ENCODE data around the gene NDUFS8.

The NDUFS8 gene

DNA sequence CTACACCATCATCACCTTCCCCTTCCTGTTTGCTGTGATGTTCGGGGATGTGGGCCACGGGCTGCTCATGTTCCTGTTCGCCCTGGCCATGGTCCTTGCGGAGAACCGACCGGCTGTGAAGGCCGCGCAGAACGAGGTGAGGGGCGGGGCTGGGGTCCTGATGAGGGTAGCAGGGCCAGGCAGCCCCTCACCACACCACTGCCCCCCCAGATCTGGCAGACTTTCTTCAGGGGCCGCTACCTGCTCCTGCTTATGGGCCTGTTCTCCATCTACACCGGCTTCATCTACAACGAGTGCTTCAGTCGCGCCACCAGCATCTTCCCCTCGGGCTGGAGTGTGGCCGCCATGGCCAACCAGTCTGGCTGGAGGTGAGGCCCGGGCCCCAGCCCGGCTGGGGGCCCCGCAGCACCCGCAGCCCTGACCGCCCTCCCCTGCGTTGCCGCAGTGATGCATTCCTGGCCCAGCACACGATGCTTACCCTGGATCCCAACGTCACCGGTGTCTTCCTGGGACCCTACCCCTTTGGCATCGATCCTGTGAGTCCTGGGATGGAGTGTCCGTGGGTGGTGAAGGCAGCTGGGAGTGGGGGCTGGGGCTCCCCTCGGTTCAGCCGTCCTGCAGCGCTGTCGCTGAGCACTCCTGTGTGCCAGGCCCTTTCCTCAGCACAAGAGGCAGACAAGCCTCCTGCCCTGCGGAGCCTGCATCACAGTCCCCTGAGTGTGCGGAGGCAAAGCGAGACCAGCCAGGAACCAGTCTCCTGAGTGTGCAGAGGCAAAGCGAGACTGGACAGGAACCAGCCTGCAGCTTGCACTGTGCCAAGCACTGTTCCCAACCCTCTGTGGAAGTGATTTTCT is 17.2 kb downstream of the NDUFS8 start:
- no peak for DNase-seq (ENCODE audit: low read depth)
- H3K4me3 ChIP-seq (ENCODE audit: low read length) = no peak overlapping the region
- TF ChIP-seq, protein P1, sequence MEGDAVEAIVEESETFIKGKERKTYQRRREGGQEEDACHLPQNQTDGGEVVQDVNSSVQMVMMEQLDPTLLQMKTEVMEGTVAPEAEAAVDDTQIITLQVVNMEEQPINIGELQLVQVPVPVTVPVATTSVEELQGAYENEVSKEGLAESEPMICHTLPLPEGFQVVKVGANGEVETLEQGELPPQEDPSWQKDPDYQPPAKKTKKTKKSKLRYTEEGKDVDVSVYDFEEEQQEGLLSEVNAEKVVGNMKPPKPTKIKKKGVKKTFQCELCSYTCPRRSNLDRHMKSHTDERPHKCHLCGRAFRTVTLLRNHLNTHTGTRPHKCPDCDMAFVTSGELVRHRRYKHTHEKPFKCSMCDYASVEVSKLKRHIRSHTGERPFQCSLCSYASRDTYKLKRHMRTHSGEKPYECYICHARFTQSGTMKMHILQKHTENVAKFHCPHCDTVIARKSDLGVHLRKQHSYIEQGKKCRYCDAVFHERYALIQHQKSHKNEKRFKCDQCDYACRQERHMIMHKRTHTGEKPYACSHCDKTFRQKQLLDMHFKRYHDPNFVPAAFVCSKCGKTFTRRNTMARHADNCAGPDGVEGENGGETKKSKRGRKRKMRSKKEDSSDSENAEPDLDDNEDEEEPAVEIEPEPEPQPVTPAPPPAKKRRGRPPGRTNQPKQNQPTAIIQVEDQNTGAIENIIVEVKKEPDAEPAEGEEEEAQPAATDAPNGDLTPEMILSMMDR (conservative IDR thresholded peaks at IDR 0.05; ENCODE audit: low read length) = no peak

DNA sequence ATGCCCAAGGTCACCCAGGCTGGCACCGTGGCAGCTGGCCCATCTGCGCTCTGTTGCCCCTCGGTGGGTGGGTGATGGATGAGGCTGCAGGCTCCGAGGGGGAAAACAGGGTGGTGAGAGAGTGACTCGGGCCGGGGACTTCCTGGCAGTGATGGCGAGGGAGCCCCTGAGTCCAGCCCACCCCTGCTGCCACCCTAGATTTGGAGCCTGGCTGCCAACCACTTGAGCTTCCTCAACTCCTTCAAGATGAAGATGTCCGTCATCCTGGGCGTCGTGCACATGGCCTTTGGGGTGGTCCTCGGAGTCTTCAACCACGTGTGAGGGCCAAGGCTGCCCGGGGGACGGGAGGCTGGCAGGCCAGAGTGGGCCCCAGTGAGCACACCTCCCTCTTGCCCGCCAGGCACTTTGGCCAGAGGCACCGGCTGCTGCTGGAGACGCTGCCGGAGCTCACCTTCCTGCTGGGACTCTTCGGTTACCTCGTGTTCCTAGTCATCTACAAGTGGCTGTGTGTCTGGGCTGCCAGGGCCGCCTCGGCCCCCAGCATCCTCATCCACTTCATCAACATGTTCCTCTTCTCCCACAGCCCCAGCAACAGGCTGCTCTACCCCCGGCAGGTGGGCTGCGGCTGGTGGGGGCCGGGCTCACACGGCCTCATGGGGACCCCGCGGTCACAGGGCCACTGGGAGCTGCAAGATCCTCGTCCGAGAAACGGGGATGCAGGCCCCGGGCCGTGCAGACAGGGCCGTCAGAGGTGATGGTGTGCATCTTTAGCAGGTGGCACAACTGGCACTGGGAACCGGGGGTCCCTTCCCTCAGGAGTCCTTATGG is 18.4 kb downstream of the NDUFS8 start:
- TF ChIP-seq, protein P1 (conservative IDR thresholded peaks at IDR 0.05; ENCODE audit: low read length) = no peak
- no peak overlapping the region for H3K4me3 ChIP-seq (ENCODE audit: low read length)
- DNase-seq (ENCODE audit: low read depth) = no peak

DNA sequence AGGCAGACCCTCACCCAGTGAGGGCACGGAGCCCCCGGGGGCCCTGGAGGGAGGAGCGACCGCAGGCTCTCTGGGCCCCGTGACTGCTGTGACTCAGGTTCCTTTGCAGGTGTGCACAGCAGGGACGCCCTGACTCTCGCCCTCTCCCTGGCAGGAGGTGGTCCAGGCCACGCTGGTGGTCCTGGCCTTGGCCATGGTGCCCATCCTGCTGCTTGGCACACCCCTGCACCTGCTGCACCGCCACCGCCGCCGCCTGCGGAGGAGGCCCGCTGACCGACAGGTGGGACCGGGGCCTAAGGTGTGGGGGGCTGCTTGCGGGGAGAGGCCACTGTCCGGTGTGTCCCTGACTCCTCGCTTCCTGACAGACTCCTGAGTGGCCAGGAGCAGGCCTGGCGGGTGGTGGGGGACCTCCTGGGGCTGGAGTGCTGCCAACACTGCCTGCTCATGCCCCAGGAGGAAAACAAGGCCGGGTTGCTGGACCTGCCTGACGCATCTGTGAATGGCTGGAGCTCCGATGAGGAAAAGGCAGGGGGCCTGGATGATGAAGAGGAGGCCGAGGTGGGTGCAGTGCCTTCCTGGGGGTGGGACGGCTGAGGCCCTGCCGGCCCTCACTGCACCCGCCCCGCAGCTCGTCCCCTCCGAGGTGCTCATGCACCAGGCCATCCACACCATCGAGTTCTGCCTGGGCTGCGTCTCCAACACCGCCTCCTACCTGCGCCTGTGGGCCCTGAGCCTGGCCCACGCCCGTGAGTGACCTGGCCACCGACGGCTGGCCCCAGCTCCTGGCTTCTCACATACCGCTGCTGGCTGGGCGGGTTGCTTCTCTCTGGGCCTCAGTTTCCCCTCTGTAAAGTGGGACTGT is 19.3 kb downstream of the NDUFS8 start:
- TF ChIP-seq, protein P1 (conservative IDR thresholded peaks at IDR 0.05; ENCODE audit: low read length) = no peak

DNA sequence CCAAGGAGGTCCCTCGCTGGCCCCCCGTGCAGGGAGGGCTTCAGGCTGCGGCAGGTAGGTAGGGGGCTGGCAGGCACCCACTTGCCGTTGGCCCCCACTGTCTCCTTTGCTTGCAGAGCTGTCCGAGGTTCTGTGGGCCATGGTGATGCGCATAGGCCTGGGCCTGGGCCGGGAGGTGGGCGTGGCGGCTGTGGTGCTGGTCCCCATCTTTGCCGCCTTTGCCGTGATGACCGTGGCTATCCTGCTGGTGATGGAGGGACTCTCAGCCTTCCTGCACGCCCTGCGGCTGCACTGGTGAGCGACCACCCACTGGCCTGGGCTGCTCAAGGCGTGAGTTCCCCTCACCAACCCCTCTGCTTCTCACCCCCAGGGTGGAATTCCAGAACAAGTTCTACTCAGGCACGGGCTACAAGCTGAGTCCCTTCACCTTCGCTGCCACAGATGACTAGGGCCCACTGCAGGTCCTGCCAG is 19.9 kb downstream of the NDUFS8 start:
- no peak overlapping the region for H3K4me3 ChIP-seq (ENCODE audit: low read length)
- no peak for DNase-seq (ENCODE audit: low read depth)
- TF ChIP-seq, protein P1 (conservative IDR thresholded peaks at IDR 0.05; ENCODE audit: low read length) = no peak

More for the DNA sequence above, 19.3 kb downstream of the NDUFS8 start:
- no peak for DNase-seq (ENCODE audit: low read depth)
- no peak overlapping the region for H3K4me3 ChIP-seq (ENCODE audit: low read length)

DNA sequence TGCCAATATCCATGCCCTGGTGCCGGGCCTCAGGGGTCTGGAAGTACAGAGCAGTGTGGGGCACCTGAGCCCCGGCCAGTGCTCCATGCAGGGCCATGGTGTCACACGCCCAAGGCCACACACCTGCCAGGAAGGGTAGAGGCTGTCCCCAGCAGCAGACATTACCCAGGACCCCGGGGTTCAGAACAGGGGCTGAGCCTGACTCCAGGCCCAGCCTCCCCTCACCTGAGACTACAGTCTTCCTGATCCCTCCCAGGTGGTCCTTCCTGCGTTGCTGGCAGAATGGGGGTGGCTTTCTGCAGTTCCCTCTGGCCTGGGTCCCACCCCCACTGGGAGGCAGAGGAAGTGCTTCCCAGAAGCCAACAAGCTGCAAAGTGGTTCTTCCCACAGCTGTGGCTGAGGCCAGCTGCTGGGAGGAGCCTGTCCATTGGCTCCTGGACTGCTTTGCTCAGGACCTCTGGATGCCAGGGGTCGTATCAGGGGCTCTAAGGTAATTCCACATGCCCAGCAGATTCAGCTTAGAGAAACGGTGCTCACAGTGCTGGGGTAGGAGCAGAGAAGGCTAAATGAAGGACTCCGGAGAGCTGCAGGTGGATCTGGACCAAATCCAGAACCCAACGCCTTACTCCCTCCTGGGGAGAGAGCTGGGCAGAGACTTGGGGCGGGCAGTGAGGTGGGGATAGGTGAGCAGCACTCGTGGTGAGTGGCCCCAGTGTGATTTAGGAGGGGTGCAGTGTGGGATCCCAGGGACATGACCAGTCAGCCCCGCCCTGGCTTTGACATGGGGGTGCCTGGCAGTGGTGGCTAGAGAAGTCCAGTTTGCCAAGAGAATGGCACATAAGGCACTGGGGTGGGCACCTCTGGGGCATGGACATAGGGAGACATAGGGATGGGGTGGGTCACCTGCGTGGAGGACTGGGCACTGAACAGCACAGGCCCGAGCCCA is 21.0 kb downstream of the NDUFS8 start:
- TF ChIP-seq, protein P1 (conservative IDR thresholded peaks at IDR 0.05; ENCODE audit: low read length) = no peak
- DNase-seq (ENCODE audit: low read depth) = no peak
- H3K4me3 ChIP-seq (ENCODE audit: low read length) = no peak overlapping the region

All from AG10803 (cell line).